ENCODE data around the gene CDH4. TPM values are rescaled to one million over a fixed set of nuclear protein-coding genes. Genes with fewer than 3 reads are reported as not detected.

CDH4 gene
- total RNA-seq, 6 experiments from 2014 or later, result 5.8 to 12.8 (median 10.9) TPM

DNA sequence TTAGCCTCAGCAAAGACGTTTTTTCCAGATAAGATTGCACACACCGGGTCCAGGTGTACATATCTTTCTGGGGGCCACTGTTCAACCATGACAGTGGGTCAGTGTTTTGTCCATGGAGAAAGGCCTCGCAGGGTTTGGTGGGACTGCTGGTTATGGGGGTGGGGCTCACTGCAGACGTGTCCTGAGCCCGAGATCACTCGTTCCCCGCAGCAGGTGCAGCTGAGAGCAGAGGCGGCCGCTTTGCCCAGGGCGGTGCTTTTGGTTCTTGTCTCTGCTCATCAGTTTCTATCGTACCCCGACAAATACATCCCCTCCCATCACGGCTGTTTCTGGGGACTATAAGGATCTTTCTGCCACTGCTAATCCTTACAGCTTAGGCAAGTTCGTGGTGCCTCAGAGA, 166.9 kb downstream of the CDH4 start:
- no peaks in the 10 kb centered on the region for H3K36me3 Mint-ChIP-seq (ENCODE audit: low read depth)
- DNase-seq, result no peak
- H3K27me3 Mint-ChIP-seq (ENCODE audit: insufficient read depth), result peaks cover 2% of the 10 kb centered on the region
- H3K4me3 Mint-ChIP-seq, result no peak overlapping the region
- H3K9me3 Mint-ChIP-seq, result peaks cover 12% of the 10 kb centered on the region; the same call in 1 of the 2 replicates
- TF ChIP-seq, protein P1, sequence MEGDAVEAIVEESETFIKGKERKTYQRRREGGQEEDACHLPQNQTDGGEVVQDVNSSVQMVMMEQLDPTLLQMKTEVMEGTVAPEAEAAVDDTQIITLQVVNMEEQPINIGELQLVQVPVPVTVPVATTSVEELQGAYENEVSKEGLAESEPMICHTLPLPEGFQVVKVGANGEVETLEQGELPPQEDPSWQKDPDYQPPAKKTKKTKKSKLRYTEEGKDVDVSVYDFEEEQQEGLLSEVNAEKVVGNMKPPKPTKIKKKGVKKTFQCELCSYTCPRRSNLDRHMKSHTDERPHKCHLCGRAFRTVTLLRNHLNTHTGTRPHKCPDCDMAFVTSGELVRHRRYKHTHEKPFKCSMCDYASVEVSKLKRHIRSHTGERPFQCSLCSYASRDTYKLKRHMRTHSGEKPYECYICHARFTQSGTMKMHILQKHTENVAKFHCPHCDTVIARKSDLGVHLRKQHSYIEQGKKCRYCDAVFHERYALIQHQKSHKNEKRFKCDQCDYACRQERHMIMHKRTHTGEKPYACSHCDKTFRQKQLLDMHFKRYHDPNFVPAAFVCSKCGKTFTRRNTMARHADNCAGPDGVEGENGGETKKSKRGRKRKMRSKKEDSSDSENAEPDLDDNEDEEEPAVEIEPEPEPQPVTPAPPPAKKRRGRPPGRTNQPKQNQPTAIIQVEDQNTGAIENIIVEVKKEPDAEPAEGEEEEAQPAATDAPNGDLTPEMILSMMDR (IDR thresholded peaks at IDR 0.05), result no peak
- no peaks in the 10 kb centered on the region for H3K4me1 Mint-ChIP-seq (ENCODE audit: low read depth)
- no peak overlapping the region for H3K27ac Mint-ChIP-seq

DNA sequence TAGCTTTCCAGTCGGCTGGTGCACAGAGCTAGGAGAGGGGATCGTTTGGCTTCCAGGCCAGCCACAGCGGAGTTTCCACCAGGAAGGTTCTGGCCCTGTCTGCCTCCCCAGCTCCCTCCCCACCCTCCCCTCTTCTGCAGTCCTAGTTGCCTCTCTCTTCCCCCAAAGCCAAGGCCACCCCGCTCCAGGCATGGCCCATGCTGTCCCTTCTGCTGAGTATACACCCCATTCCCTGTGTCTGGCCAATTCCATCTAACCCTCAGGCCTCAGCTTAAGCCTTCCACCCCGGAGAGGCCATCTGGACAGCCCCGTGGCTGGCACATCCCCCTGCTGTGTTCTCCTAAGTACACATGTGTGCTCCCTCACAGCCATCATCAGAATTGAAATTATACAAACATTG, 167.4 kb downstream of the CDH4 start:
- H3K9me3 Mint-ChIP-seq, result peaks cover 12% of the 10 kb centered on the region; the same call in 1 of the 2 replicates
- no peak overlapping the region for H3K4me3 Mint-ChIP-seq
- no peaks in the 10 kb centered on the region for H3K4me1 Mint-ChIP-seq (ENCODE audit: low read depth)
- no peak overlapping the region for H3K27ac Mint-ChIP-seq
- no peak for DNase-seq
- TF ChIP-seq, protein P1 (IDR thresholded peaks at IDR 0.05), result no peak
- H3K27me3 Mint-ChIP-seq (ENCODE audit: insufficient read depth), result peaks cover 2% of the 10 kb centered on the region
- H3K36me3 Mint-ChIP-seq (ENCODE audit: low read depth), result no peaks in the 10 kb centered on the region

DNA sequence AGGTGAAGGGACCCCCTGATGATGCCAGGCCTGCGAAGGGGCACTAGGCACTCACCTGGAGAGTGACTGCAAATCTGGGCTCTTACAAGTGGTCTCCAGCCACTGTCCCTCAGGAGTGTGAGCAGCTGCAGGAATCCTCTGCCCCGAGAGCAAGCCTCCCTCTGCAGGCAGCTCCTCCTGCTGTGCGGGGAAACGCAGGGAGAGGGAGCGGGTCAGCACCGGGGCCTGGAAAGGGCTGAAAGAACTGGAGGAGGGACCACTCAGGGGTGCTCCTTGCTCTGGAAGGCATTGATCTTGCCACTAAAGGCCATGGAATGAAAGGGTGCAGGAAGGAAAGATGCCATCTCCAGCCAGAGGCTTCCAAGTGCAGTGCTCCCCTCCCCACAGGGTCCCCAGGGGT, 168.0 kb downstream of the CDH4 start:
- DNase-seq, result no peak
- H3K4me3 Mint-ChIP-seq, result no peak overlapping the region
- no peaks in the 10 kb centered on the region for H3K4me1 Mint-ChIP-seq (ENCODE audit: low read depth)
- H3K27ac Mint-ChIP-seq, result no peak overlapping the region
- TF ChIP-seq, protein P1 (IDR thresholded peaks at IDR 0.05), result no peak
- peaks cover 12% of the 10 kb centered on the region; the same call in 1 of the 2 replicates for H3K9me3 Mint-ChIP-seq
- peaks cover 2% of the 10 kb centered on the region for H3K27me3 Mint-ChIP-seq (ENCODE audit: insufficient read depth)
- no peaks in the 10 kb centered on the region for H3K36me3 Mint-ChIP-seq (ENCODE audit: low read depth)

DNA sequence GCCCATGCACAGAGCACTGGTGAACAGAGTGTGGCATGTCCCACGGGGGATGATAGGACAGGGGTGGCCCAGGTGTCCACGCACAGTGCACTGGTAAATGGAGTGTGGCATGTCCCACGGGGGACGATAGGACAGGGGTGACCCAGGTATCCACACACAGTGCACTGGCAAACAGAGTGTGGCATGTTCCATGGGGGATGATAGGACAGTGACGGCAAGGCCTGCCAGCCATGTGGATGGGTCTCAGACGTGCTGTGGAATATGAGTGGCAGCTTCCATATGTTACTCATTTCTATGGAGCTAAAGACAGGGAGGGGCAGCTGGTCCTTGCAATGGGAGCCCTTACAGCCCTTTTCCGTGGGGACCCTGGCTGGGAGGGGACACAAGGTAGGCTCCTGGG, 168.7 kb downstream of the CDH4 start:
- H3K27ac Mint-ChIP-seq, result no peak overlapping the region
- H3K4me1 Mint-ChIP-seq (ENCODE audit: low read depth), result no peaks in the 10 kb centered on the region
- peaks cover 2% of the 10 kb centered on the region for H3K27me3 Mint-ChIP-seq (ENCODE audit: insufficient read depth)
- TF ChIP-seq, protein P1 (IDR thresholded peaks at IDR 0.05), result no peak
- no peak for DNase-seq
- no peaks in the 10 kb centered on the region for H3K36me3 Mint-ChIP-seq (ENCODE audit: low read depth)
- peaks cover 7% of the 10 kb centered on the region; the same call in 1 of the 2 replicates for H3K9me3 Mint-ChIP-seq
- no peak overlapping the region for H3K4me3 Mint-ChIP-seq

DNA sequence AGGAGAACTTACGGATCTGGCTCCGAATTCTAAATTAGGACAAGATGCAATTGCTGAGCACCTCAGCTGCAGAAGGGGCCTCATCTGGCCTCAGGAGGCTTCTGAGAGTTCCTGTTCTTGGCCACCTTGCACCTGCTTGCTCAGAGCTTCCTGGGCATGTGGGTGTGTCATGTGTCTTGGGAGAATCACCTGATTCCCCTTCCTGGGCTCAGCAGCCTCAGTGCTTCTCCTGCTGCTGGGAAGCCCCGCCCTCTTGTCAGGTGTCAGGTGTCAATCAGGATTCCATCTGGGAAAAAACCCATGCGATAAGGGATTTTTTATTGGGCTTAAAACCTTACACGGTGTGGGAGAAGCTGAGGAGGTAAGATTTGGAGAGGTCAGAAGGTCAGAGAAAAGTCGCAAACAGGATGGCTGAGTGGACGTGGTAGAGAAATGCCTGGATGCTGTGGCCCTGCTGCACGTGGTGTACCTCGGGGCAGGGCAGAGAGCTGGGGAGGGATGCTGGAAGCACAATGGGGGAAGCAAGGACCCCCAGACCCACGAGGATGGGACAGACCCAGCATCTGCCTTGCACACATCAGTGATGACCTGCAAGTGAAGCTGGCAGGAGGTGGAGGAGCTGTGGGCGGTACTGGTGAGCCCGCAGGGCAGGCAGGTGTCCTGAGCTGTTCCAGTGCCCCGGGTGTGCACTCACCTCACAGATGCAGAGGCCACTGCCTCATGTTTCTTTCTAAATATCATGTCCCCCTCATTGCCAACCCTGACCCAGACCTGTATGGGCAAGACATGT, 170.8 kb downstream of the CDH4 start:
- Mint-ChIP-seq H3K36me3 (ENCODE audit: low read depth) (no peaks in the 10 kb centered on the region), H3K27me3 (ENCODE audit: insufficient read depth) (peaks cover 2% of the 10 kb centered on the region), H3K4me1 (ENCODE audit: low read depth) (no peaks in the 10 kb centered on the region), H3K9me3 (peaks cover 7% of the 10 kb centered on the region; the same call in 1 of the 2 replicates), H3K27ac (no peak overlapping the region), H3K4me3 (no peak overlapping the region)
- TF ChIP-seq, protein P1 (IDR thresholded peaks at IDR 0.05), result no peak
- no peak for DNase-seq
